HCEC 1CT (cell line): Measurements from ENCODE around the gene TFF3.

Experiments used
- DNase-seq: peaks from one replicate; pipeline ENCODE4 v3.0.0-alpha.2; 2017

The TFF3 gene

DNA sequence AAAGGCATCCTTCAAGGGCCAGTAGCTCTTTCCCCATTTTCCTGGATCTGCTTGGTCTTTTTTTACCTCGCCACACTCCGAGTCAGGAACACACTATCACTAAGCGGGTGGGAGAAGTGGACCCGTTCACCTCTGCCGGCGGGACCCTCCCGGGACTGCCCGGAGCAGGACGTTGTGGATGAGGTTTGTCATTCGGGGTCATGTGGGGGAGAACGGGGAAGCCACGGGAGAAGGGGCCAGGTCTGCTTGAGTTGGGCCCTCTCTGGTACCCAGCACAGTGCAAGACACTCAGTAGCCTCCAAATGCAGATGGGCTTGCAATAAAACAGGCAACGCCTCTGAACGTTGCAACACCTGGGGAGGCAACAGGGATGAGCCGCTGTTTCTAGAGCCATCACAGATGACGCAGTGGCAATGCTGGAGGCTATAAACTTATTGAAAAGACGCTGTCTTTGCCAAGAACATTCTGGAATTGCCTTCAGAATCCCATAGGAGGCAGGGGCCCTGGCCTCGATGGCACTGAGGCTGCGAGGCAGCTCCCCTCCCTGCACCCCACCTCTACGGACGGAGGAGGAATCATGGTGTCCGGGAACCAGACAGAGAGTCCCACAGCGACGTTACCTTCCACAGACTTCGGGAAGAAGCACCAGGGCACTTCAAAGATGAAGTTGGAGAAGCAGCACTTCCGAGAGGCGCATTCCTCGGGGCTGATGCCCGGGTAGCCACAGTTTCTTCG lies 31.8 kb upstream of the TFF3 start:
- DNase-seq, result no peak

DNA sequence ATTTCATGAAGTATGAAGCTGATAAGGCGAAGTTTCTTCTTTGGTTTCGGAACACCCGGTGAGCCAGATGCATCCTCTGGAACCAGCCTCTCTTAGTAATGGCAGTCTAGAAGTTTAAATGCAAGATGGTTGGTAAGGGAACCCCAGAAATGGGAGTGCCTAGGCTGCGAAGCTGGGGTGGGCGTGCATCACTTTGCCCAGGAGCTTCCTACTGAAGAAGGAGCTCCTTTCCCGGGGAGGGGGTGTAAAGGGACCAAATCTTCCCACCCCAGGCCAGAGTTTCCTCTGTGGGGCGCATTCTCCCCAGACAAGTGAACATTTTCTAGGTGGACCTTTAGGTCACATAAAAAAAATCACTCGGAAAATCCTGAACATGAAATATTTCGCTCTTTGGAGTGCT lies 31.2 kb upstream of the TFF3 start:
- no peak for DNase-seq

- no peak for DNase-seq
Measured at GRCh38 chr21:42344631-42345030, 29.4 kb upstream of the TFF3 start.

DNA sequence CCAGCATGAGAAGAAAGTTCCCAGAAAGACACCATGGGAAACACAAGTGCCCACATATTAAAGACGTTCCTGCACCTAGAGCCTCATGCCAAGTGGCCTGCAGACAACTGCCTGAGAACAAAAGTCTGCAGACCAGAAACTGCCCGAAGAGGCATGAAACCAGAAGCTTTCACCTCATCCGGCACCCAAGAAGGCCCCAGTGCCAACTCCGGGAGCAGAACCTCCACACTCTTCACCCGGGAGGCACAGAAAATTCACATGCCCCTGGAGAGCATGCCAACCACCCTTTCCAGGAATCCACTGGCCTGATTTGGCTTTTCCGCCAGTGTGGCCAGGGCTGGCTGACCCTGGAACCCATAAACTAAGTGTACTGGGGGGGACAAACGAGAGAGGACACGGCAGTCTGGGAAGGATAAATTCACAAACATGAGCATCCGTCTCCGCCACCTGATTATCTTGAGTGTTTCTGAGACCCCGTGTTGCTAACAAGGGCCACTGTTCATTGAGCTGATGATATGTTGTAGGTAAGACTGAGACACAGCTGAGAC lies 28.8 kb upstream of the TFF3 start:
- DNase-seq, result no peak

GRCh38 chr21:42343556-42343955 lies 28.3 kb upstream of the TFF3 start:
- no peak for DNase-seq

- DNase-seq, result no peak
Measured at GRCh38 chr21:42343101-42343500, 27.9 kb upstream of the TFF3 start.

GRCh38 chr21:42341776-42342542 lies 26.8 kb upstream of the TFF3 start:
- DNase-seq, result no peak

- DNase-seq, result no peak
Measured at GRCh38 chr21:42340187-42341050, 25.2 kb upstream of the TFF3 start.

DNA sequence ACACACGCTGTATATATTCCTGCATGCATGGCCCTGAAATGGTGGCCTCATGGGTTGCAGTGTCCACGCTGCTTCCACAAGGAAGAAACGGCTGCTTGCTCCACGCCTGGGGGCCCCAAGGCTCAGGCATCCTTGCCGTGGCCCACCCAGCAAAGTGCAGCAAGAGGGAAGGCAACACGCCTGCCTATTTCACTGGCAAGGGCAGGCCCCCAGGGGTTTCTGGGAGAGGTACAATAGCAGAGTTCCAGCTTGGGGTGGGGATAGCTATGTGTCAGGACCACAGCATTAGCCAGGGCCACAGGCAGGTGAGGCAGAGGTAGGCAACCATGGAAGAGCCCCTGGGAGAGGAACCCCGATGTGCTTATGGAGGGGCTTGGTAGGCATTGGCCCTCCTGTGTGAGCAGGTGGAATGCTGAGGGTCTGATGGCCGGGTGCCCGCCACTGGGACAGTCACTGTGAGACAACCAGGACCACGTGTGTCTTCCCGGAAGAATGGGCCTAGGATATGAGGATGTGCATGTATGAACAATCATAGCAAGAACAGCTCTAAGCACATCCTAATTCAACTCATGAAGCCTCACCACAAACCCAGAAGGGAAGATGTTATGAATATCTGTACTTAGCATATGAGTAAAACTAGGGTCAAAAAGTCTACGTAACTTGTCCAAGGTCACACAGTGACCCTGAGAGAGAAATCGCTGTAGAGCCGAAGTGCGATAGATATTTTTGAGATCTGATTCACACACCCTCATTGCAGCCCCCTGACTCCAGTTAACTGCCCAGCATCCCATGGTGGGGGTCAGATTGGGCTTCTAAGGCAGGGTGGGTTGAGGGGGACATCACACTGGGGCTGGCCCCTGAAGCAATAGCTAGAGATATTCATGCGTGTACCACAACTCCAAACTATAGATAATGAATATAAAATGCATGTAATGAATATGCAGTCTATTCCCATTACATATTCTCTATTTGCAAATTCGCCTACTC lies 23.8 kb upstream of the TFF3 start:
- no peak for DNase-seq

DNA sequence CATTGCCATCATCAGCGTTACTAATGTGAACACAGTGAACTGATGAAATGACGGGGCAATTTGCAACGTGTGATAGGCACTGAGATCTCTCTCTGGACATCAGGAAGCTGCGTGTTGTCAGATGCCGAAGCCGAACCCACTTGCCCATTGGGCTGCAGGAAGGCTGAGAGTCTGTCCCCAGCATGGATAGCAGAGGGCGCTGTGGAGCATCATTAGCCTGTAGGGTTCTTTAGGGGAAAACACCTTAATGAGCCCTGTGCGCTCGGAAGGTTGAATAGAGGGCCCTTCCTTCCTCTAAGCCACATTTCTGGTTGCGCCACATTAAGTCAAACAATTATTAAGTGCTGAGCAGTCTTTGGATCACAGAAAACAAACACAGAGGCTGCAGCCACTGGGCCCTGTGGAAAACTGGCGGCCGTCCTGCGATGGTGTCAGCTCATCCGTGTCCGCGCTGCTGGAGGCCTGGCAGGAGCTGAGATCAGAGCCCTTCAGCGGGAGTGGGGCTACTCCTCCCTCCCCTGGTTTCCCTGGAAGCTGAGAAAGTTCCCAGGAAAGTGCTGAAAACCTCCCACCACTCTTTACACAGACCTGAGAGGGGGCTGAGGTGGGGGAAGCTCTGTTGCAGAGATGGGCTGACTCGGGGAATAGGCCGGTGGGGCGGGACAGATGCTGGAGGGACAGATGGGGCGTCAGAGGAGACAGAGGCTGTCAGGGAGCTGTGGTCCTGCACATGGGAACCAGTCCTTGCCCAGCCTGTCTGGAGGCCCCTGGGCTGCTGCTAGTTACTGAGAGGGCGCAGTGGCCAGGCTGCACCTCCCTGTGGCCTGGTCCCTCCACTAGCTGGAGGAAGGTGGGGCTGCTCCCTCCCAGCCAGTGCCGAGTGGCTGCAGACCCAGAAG lies 22.9 kb upstream of the TFF3 start:
- no peak for DNase-seq

DNA sequence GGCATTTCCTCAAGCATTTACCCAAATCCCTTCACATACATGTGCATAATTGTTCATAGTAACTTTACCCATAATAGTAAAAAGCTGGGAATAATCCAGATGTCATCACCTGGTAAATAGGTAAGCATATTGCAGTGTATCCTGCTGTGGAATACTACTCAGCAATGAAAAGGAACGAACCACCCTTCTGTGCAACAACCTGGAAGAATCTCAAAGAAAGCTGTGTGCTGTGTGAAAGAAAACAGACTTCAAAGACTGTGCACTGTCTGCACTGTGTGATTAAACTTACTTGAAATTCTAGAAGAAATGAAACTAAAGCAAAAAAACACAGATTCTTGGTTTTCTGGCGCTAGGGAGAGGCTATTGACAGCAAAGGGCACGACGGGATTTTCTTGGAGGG lies 22.1 kb upstream of the TFF3 start:
- no peak for DNase-seq

DNA sequence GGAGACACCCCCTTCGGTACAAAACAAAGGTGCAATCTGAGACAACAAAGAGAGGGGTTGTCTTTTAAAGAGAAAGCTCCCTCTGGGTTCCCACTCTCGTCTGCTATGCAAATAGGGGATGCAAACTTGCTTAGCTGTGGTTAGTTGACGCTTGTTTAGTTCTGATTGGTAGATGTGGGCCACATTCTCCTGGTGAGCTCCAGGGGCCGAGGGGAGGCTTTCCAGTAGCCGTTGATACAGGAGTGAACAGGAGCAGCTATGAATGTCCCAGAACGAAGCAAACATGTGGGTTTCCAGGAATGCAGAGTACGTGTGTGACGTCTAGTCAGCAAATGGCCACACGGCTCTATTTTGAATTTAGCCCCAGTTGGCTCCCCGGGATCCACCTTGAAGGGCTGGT lies 20.8 kb upstream of the TFF3 start:
- no peak for DNase-seq

- no peak for DNase-seq
Measured at GRCh38 chr21:42332557-42333317, 17.5 kb upstream of the TFF3 start.

GRCh38 chr21:42331660-42332059 lies 16.5 kb upstream of the TFF3 start:
- DNase-seq, result no peak

GRCh38 chr21:42330380-42331371 lies 15.5 kb upstream of the TFF3 start:
- no peak for DNase-seq

- DNase-seq, result no peak
Measured at GRCh38 chr21:42324896-42325295, 9.7 kb upstream of the TFF3 start.

DNA sequence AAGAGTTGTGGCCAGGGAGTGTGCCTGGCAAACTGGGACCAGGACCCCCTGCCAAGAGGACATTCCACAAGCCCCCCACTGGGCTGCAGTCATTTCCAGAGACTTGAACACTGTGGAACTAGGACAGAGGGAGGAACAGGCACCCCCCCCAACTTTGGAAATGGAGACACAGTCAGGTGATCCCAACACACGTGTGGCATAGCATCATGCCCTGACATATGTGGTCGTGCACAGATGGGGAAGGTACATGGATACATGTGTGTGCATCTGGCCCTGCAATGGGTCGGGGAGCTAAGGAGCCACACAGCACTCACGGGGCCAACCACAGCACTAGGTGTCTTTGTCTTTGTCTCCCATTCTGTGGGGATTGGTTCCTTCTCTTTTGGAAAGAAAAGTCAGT lies 6.6 kb upstream of the TFF3 start:
- no peak for DNase-seq

DNA sequence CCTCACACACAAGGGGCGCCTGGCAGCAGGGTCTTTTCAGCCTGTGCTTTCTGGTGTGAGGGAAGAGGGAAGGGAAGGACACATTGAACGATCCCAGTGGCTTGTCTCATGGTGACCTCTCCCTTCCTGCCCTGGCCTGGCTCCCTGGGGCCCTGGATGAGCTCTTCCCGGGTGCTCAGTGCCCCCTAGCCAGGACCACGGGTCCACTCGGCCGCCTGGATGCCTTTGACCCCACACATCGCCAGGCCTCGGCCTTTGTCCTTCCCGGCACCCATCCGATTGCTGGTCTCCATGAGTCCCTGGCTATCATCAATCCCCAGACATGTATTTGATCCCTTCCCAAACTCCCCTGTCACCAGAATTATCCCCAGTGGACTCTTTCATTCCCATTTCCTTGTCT lies 6.0 kb upstream of the TFF3 start:
- no peak for DNase-seq

DNA sequence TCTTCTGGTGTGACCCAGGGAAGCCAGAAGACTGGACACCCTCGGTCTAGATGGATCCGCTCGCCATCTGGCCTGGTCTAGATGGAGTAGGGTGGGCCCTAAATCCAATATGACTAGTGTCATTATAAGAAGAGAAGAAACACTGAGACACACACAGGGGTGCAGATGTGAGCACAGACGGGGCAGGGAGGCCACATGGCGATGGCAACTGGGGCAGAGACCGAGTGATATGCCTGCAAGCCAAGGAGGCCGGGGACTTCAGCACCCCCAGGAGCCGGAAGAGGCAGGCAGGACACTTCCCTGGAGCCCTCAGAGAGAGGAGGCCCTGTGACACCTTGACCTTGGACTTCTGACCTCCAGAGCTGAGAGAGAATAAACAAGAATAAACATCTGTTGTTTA lies 5.6 kb upstream of the TFF3 start:
- no peak for DNase-seq
